PFSK-1 (cell line): ENCODE measurements around the gene TIAM1.

ENCODE experiments used
- POLR2AphosphoS5 ChIP-seq: IDR thresholded peaks from 2 replicates; pipeline ENCODE4 v1.6.1; 2012; ENCODE audit warnings: low read depth, mild to moderate bottlenecking, control low read depth, low read length, moderate library complexity
- SIN3A ChIP-seq: IDR thresholded peaks from 2 replicates; pipeline ENCODE4 v1.6.1; 2012; ENCODE audit warnings: mild to moderate bottlenecking, low read length, moderate library complexity, borderline replicate concordance; ENCODE audit not compliant: insufficient read depth
- TF ChIP-seq, protein P1 (sequence below), 2 experiments: IDR thresholded peaks; 2 replicates each; pipeline versions ENCODE4 v1.6.1 to v1.8.0; 2011 to 2012; ENCODE audit warnings: low read depth in 2 of 2, low read length in 2 of 2, control low read depth in 1 of 2, inconsistent platforms in 1 of 2, mild to moderate bottlenecking in 1 of 2, moderate library complexity in 1 of 2; ENCODE audit not compliant: insufficient read depth in 1 of 2

DNA sequence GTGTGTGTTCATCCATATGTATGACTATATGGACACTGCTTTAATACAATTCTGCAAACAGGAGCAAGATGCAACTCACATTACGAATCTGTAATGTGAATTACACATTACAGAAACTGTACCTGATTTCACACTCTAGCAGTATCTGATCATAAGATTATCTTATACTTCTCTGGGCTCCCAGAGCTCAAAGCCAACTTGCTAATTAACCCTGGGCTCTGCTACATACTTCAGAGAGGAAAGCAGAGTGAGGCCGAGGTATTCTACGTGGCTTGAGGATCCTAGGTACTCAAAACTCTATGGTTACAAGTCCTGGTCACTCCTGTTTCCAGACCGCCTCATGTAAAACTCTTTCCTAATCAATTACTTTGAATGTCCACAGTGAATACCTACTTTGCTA lies 156.6 kb downstream of the TIAM1 start:
- no peak for TF ChIP-seq POLR2AphosphoS5
- no peak for TF ChIP-seq SIN3A
- TF ChIP-seq, protein P1, sequence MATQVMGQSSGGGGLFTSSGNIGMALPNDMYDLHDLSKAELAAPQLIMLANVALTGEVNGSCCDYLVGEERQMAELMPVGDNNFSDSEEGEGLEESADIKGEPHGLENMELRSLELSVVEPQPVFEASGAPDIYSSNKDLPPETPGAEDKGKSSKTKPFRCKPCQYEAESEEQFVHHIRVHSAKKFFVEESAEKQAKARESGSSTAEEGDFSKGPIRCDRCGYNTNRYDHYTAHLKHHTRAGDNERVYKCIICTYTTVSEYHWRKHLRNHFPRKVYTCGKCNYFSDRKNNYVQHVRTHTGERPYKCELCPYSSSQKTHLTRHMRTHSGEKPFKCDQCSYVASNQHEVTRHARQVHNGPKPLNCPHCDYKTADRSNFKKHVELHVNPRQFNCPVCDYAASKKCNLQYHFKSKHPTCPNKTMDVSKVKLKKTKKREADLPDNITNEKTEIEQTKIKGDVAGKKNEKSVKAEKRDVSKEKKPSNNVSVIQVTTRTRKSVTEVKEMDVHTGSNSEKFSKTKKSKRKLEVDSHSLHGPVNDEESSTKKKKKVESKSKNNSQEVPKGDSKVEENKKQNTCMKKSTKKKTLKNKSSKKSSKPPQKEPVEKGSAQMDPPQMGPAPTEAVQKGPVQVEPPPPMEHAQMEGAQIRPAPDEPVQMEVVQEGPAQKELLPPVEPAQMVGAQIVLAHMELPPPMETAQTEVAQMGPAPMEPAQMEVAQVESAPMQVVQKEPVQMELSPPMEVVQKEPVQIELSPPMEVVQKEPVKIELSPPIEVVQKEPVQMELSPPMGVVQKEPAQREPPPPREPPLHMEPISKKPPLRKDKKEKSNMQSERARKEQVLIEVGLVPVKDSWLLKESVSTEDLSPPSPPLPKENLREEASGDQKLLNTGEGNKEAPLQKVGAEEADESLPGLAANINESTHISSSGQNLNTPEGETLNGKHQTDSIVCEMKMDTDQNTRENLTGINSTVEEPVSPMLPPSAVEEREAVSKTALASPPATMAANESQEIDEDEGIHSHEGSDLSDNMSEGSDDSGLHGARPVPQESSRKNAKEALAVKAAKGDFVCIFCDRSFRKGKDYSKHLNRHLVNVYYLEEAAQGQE (IDR thresholded peaks at IDR 0.05; ENCODE audit: insufficient read depth in 1 of 2, low read depth in 2 of 2, low read length in 2 of 2), result no peak
